Right lobe of liver (tissue), 4 donors: ENCODE data around the gene ERN1.

Source experiments
- POLR2A ChIP-seq: fragments of 450-650 bp; IDR thresholded peaks from one replicate; pipeline ENCODE4 v1.6.1; 2017; ENCODE audit warnings: antibody characterized with exemption, mild to moderate bottlenecking
- TF ChIP-seq, protein P1 (sequence below), 4 donors: fragments of 200-600 bp in 3 of 4; fragments of 450-650 bp in 1 of 4; IDR thresholded peaks; one replicate each; pipeline versions ENCODE4 v1.5.1 to v1.8.0; 2016 to 2022; ENCODE audit warnings: antibody characterized with exemption in 4 of 4, mild to moderate bottlenecking in 2 of 4
- donor health status: DM: no; HTN: no; CAD: no.
- donor health status: DM: no; HTN: no; CAD: no.
- donor health status: DM: no; HTN: yes; CAD: no.

DNA sequence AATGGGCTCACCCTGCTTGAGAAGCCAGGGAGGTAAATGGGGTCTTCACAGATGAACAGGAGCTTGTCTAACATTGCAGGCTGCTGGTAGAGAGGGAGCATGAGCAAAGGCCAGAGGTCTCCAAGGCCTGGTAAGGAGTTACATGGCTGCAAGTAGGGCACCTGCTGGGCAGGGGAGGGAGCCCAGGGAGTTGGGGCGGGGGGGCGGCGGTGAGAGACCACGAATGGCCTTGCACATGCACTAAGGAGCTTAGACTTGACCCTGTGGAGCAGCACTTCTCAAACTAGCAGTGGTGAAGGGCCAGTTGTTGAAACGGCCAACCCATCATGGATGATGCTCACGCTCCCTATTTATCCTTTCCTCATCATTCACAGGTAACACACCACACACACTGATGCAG, 38.4 kb downstream of the ERN1 start:
- TF ChIP-seq, protein P1, sequence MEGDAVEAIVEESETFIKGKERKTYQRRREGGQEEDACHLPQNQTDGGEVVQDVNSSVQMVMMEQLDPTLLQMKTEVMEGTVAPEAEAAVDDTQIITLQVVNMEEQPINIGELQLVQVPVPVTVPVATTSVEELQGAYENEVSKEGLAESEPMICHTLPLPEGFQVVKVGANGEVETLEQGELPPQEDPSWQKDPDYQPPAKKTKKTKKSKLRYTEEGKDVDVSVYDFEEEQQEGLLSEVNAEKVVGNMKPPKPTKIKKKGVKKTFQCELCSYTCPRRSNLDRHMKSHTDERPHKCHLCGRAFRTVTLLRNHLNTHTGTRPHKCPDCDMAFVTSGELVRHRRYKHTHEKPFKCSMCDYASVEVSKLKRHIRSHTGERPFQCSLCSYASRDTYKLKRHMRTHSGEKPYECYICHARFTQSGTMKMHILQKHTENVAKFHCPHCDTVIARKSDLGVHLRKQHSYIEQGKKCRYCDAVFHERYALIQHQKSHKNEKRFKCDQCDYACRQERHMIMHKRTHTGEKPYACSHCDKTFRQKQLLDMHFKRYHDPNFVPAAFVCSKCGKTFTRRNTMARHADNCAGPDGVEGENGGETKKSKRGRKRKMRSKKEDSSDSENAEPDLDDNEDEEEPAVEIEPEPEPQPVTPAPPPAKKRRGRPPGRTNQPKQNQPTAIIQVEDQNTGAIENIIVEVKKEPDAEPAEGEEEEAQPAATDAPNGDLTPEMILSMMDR (IDR thresholded peaks at IDR 0.05) = no peak
- no peak for TF ChIP-seq POLR2A
